GM18505 (cell line): Measurements from ENCODE around the gene CCDC85C.

Source experiments
- ATAC-seq: cut with Tn5 transposase; IDR thresholded peaks from one replicate; pipeline ENCODE4 v1.9.1; 2021; ENCODE audit not compliant: unreplicated experiment
- POLR2A ChIP-seq: IDR thresholded peaks from 4 replicates; pipeline ENCODE4 v1.6.1; 2011; ENCODE audit warnings: borderline replicate concordance; ENCODE audit not compliant: insufficient read depth, insufficient read length; ENCODE audit errors: extremely low read depth

Gene CCDC85C

GRCh38 chr14:99584823-99585222, 19.2 kb downstream of the CCDC85C start:
- no peak for TF ChIP-seq POLR2A
- ATAC-seq, result no peak

DNA sequence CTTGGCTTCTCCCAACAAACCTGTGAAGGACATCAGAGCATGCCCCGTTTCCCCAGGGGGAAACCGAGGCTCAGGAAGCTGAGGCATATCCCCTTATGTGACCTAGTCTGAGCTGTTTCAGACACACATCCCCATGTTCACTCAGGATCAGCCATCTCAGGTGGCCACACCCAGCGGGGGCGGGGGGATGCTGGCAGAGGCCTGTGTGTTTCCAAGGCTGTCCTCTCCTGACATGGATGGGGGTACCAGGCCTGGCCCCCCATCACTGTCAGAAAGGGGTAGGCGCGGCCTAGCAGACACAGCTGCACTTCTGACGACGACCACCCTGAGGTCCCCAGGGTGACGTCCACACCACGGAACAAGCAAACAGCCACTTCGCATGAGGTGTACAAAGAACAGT, 22.1 kb downstream of the CCDC85C start:
- ATAC-seq, result no peak
- no peak for TF ChIP-seq POLR2A

GRCh38 chr14:99581374-99581773, 22.6 kb downstream of the CCDC85C start:
- no peak for TF ChIP-seq POLR2A
- ATAC-seq, result no peak

- TF ChIP-seq POLR2A, result no peak
- no peak for ATAC-seq
Measured at GRCh38 chr14:99579903-99580571, 24.0 kb downstream of the CCDC85C start.

GRCh38 chr14:99579120-99579836, 24.7 kb downstream of the CCDC85C start:
- no peak for ATAC-seq
- no peak for TF ChIP-seq POLR2A

DNA sequence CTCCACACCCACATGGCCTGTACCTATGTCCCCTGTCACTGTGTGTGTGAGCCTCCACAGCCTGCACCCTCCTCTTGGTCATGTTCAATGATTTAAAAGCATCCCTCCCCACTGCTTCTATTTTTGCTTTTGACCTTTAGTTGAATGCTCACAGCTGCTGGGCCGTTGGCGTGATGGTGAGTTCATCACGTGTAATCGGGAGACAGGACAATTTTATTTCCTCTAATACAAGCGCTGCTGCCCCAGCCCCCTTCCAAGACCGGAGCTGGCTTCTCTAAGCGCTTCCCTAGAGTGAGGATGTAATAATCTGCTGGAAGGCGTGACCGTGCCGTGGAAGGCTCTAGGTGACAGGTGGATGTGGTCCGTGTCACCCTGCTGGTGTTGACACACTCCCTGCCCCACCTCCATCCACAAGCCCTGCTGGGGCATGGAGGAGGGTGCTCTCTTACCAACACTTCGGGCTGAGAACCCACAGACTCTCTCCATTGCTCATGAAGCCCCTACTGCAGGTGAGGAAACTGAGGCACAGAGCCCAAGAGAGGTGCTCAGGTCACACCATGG, 25.4 kb downstream of the CCDC85C start:
- no peak for ATAC-seq
- TF ChIP-seq POLR2A, result no peak

DNA sequence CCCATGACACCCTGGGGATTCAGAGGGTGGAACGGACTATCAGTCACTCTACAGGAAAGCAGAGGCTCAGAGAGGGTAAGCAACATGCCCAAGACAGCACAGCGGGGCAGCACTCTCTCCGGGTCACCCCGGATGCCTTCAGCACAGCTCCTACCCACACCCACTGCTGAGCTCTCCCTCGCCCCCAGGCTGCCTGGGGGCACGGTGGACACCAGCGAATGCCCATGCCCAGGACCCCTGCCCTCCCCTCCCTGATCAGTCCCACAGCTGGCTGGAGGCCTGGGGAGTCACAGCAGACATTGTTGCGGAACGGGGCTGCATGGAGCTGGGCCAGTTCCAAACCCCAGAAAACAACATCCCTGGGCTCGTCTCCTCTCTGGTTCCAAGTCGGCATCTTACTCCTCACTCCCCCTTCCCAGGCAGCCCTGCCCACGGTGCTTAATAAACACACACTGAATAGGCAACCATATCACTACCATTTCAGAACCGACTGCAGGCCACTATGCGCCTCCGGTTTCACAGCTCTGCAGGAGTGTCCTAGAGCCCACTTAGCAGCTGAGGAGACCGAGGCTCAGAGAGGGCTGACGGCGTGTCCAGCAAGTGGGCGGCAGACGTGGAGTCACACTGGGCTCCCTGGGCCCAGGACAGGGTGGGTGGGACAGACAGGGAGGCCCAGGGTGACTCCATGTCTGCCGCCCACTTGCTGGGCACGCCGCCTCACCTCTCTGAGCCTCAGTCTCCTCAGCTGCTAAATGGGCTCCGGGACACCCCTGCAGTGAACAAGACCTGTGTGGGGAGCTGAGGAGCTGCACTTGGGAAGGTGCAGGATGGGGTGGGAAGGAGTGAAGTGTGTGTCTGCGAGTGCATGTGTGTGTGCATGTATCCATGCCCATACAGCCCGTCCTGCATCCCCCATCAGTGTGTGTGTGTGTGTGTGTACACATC, 27.0 kb downstream of the CCDC85C start:
- no peak for ATAC-seq
- no peak for TF ChIP-seq POLR2A

DNA sequence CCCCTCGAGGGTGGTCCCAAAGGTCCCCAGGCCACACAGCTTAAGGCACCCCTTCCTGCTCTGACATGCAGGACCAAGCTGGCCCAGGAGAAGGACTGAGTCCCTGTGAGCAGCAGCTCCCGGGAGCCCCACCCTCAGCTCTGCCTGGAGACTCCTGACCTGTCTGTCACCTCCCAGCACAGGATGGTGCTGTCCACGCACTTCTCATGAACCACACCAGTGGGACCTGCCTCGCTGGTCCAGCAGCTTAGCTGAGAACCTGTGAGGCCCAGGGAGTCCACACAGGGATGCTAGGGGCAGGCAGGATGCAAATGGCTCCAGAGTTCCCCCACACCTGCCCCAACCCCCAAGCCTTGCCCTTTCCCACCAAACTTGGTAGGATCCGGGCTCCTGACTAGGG, 27.7 kb downstream of the CCDC85C start:
- TF ChIP-seq POLR2A, result no peak

DNA sequence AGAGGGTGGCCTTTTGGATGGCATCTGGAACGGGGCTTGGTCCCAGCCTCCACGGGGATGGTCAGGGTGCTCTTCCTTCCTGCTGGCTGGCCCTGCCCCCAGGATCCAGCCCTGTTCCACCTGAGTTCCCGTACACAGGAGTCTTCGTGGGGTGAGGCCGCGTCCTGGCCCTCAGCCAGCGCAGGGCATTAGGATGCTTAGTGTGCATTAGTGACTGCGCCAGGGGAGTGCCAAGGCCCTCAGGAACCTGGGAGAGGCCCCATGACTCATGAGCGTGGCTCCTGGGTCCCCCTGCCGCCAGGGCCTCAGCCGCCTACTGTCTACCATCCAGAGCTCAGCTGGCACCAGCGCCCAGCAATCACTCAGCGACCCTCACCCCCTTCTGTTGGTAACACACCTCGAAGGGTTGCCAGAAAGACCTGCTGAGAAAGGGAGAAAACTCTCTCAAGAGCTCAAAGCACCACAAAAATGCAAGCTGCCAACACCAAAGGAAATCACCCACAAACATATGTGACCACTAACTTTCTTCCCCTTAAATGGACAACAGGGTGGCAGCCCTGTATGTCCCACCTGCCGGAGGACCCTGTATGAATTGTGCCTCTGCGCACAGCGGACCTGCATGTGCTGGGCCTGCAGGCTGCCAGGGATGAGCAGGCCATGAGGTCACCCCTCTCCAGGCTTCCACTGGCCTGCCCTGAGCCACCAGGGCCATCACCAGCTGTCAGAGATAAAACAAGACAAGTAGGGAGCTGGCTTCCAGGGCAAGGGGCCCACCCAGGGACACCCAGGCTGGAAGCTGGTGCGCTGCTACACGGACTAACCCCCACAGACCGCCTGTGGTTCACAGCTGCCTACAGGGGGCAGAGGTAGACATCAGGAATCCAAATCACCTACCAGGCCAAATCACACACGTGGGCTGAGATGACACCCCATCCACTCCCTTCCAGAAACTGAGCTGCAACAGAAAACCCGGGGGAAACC, 28.7 kb downstream of the CCDC85C start:
- TF ChIP-seq POLR2A, result no peak
- no peak for ATAC-seq

More for the DNA sequence above, 27.7 kb downstream of the CCDC85C start:
- ATAC-seq, result no peak

- TF ChIP-seq POLR2A, result no peak
- ATAC-seq, result no peak
Measured at GRCh38 chr14:99574099-99574880, 29.7 kb downstream of the CCDC85C start.

GRCh38 chr14:99573436-99574098, 30.4 kb downstream of the CCDC85C start:
- ATAC-seq, result no peak
- no peak for TF ChIP-seq POLR2A
